AG09319 (cell line): Measurements from ENCODE around the gene C1orf198.

Experiments used
- DNase-seq: peaks from one replicate; pipeline ENCODE4 v3.0.0-alpha.2; 2010; ENCODE audit warnings: low read depth; ENCODE audit errors: extremely low read depth
- CTCF ChIP-seq: IDR thresholded peaks from 2 replicates; pipeline ENCODE4 v1.5.1; 2011; ENCODE audit warnings: low read depth, mild to moderate bottlenecking, inconsistent platforms, low read length, moderate library complexity

Gene C1orf198

DNA sequence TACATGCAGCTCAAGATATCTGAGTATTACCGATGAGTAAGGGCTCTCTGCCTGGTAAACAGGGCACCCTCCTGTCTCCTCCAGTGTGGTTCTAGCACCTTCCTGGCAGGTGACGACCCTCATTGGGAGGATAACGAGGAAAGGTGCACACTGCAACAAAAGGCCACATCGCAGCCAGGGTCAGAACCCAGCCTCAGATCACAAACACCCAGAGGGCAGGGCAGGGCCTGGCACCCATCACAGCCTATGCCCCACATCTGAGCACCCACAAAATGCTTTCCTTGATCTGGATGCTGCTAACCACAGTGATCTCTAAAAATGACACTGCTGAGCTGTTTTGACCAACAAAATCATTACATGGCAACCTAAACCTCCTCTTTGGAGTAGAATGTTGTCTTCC, 23.8 kb downstream of the C1orf198 start:
- DNase-seq = no peak
- no peak for TF ChIP-seq CTCF

DNA sequence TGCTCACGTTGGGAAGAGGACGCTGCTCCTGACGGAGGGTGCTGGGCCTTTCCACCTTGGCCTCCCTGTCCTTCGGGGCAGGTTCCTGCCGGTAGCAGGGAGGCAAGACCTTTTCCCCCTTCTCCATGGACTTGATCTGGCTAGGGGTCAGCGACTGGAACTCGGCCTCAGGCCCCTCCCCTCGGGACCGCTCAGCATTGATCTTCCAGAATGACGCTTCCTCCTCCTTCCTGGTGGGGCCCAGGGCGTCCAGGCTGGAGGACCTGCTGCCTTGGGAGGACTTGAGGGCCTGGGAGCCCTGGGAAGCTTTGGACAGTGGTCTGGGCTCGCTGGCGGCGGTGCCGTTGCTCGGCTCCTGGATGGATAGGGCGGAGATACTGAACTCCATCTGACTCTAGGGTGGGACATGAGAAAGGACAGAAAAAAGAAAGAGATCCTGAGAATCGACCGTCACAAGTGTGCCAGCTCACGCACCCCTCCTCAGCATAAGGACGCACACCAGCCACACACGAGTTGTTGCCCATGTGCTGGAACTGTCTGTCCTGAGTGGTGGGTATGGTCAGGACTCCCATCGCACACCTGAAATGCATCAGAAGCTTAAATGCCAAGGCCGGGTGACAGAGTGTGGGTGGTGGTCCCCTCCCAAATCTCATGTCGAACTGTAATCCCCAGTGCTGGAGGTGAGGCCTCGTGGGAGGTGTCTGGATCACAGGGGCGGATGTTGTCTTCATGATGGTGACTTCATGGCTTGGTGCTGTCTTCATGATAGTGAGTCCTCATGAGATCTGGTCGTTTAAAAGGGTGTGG, 24.6 kb downstream of the C1orf198 start:
- TF ChIP-seq CTCF = no peak
- DNase-seq = no peak

DNA sequence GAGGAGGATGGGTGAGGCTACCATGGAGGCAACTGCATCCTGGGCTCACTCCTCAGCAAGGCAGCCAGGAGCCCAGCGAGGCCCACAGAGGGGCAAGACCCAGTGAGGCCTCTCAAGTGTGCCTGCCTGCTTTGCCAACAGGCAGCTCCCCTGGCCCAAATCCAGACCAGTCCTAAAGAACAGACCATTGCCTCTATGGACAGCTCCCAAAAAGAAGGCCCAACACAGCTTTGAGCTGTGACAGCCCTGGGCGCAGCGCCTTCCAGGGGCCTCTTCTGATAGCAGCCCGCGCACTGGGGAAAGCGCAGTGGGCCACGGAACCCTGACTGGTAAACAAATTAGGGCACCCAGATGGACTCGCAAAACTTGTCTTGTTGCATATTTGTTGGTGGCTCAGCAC, 25.5 kb downstream of the C1orf198 start:
- TF ChIP-seq CTCF = no peak
- no peak for DNase-seq

GRCh38 chr1:230839173-230839572, 29.1 kb downstream of the C1orf198 start:
- no peak for DNase-seq
- no peak for TF ChIP-seq CTCF

DNA sequence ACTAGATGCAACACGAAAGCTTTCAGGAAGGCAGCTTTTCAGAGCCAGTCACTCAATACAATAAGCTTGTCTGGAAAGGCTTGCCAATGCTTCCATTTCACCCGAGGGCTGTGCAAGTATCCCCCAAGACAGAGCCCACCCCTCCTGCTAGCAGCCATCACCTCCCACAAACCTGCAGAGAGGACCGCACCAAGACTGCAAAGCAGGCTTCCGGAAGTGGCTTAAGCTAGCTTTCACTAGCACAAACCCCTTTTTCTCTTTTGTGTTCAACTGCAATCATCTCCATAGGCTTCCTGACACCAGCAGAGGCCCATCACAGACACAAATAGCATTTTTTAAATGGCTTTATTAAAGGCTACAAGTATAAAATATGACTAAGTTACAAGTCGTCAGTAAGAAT, 31.5 kb downstream of the C1orf198 start:
- no peak for TF ChIP-seq CTCF
- DNase-seq = no peak

GRCh38 chr1:230836347-230836746, 32.0 kb downstream of the C1orf198 start:
- TF ChIP-seq CTCF = no peak
- no peak for DNase-seq

DNA sequence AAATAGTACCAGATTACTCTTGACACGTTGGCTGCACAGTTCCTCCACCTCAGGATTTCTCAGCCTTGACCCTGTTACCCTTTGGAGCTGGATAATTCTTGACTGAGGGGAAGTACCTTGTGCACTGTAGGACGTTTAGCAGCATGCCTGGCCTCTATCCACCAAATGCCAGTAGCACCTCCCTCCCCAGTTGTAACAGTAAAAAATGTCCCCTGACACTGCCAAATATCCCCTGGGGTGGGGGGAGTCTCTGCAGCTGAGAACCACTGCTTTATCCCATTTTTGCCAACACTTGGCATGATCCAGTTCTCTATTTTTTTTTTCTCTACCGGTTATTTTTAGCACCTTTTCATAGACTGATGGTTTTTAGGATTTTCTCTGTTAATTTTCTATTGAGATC, 34.0 kb downstream of the C1orf198 start:
- TF ChIP-seq CTCF = no peak

More for the DNA sequence above, 34.0 kb downstream of the C1orf198 start:
- DNase-seq = no peak
